HG03039 (cell line): ENCODE results near the gene NPNT.

Source experiments
- ATAC-seq: cut with Tn5 transposase; IDR thresholded peaks from one replicate; pipeline ENCODE4 v1.9.1; 2021; ENCODE audit warnings: mild to moderate bottlenecking, moderate library complexity; ENCODE audit not compliant: unreplicated experiment

Gene NPNT

GRCh38 chr4:105966051-105966450 is 70.8 kb downstream of the NPNT start:
- ATAC-seq, result no peak

- ATAC-seq, result no peak
These were observed 71.9 kb downstream of the NPNT start for GRCh38 chr4:105967058-105967658.

GRCh38 chr4:105969575-105969974 is 74.3 kb downstream of the NPNT start:
- no peak for ATAC-seq

DNA sequence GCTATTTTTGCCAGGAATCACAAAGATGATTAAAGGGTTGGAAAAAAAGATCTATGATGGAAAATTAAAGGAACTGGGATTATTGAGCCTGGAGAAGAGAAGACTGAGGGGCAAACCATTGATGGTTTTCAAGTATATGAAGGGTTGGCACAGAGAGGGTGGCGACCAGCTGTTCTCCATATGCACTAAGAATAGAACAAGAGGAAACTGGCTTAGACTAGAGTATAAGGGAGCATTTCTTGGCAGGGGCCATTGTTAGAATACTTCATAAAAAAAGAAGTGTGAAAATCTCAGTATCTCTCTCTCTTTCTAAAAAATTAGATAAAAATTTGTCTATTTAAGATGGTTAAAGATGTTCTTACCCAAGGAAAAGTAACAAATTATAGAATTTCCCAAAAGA is 75.1 kb downstream of the NPNT start:
- no peak for ATAC-seq

DNA sequence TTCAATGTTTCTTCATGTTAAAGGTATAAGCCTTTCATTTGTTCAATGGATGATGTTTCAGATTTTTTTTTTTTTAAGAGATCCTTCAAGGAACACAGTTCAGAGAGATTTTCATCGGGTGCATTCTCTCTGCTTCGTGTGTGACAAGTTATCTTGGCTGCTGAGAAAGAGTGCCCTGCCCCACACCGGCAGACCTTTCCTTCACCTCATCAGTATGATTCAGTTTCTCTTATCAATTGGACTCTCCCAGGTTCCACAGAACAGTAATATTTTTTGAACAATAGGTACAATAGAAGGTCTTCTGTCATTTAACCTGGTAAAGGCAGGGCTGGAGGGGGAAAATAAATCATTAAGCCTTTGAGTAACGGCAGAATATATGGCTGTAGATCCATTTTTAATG is 75.8 kb downstream of the NPNT start:
- ATAC-seq, result no peak

- ATAC-seq, result no peak
These were observed 77.8 kb downstream of the NPNT start for GRCh38 chr4:105972946-105973621.

DNA sequence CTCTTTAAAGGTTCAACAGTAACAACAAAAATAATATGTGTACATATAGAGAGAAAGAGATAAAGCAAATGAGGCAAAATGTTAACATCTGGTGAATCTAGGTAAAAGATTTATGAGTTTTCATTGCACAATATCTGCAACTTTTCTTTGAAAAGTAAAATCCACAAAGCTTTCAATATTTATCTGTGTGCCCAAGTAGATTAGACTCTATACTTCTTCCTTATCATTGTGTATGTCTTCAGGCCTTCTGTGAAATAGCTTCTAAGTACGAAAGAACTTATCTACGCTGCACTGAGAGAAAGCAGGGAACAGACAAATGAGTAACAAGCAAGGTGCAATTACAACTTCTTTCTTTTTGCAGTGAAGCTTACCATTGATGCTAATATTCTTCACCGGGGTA is 81.6 kb downstream of the NPNT start:
- no peak for ATAC-seq

- no peak for ATAC-seq
These were observed 83.5 kb downstream of the NPNT start for GRCh38 chr4:105978684-105979296.

DNA sequence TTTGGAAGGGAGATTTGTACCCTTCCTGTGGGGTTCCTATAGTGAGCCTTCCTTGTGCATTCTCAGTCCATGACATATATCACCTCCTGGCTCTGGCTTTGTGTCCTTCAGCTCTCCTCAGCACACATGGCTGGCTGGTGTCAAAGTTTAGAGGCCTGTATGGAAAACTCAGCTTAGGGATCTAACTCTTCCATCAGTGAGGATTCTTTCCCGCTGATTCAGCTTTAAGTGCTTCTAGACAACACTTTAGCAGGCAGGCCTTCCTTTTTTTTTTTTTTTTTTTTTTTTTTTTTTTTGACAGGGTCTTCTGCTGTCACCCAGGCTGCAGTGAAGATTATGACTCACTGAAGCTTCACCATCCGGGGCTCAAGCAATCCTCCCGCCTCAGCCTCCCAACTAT is 84.2 kb downstream of the NPNT start:
- ATAC-seq, result no peak

DNA sequence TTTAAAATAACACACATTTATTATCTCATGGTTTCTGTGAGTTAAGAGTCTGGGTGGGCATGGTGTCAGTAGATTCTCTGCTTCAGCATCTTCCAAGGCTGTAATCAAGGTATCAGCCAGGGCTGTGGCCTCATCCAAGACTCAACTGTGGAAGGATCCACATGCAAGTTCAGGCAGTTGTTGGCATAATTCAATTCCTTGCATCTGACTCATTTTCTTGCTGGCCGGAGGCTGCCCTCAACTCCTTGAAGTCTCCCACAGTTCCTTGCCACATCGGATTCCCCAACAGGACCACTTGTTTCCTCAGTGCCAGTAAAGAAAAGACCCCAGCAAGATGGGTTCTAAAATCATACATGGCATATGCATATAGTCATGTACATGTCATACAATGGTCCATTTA is 93.4 kb downstream of the NPNT start:
- no peak for ATAC-seq

DNA sequence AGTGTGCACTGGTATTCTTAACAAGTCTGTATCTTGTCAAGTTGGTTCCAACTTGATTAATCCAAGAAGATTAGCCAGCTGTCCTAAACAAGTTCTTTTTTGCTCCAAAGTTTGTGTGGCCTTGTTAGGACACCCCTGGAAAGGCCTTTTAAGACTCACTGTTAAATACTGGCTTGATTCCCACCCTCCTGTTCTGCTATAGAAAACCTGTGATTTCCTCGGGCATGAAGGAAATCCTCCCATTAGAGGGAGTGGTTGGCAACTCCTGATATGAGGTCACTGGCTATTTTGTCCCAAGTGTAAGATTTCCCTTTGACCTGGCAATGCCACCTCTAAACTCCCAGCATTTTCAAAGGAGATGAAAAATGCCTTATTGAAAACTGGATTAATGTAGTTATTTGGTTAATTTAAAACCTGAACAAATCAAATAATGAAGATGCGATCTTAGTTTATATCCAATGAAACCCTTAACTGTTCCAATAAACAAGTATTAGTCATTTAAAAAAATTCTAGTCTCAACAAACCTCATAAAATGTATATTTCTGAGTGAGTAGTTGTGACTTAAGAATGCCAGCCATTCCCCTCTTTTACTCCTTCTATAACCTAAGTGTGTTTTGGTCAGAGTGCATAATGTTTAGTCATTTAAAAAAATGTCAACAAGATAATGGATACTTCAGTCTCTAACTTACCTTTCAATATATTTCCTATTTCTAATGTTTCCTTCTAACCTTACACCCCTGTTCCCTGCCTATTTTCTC is 94.4 kb downstream of the NPNT start:
- no peak for ATAC-seq

- ATAC-seq, result no peak
These were observed 95.7 kb downstream of the NPNT start for GRCh38 chr4:105990933-105991332.

GRCh38 chr4:105991726-105992125 is 96.5 kb downstream of the NPNT start:
- no peak for ATAC-seq

DNA sequence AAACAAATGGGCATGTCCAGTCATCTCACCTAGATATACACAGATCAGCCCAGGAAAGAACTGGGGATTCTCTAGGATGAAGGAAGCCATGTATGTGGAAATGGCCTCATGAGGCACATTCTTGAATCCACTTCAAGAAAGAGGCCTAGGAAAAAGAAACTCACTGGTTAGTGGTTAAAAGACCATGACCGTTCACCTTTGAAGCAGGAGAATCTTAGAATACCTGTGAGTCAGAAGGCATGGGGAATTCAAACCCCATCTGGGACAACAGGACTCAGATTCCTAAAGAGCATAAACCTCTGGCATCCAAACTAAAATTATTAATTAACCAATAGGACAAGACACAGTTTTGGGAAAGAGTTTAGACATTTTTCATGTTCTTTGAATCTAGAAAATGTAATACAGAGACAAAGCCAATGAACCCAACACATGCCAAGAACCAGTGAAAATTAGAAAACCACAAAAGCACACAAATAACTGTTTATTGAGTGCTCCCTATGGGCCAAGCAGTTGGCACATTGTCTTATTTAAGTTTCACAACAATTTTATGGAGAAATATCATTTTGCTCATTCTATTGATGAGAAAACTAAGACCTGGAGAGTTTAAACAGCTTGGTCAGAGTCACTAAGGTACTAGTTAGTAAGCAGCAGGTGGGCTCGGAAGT is 97.5 kb downstream of the NPNT start:
- ATAC-seq, result no peak

GRCh38 chr4:105994061-105994460 is 98.8 kb downstream of the NPNT start:
- ATAC-seq, result no peak

DNA sequence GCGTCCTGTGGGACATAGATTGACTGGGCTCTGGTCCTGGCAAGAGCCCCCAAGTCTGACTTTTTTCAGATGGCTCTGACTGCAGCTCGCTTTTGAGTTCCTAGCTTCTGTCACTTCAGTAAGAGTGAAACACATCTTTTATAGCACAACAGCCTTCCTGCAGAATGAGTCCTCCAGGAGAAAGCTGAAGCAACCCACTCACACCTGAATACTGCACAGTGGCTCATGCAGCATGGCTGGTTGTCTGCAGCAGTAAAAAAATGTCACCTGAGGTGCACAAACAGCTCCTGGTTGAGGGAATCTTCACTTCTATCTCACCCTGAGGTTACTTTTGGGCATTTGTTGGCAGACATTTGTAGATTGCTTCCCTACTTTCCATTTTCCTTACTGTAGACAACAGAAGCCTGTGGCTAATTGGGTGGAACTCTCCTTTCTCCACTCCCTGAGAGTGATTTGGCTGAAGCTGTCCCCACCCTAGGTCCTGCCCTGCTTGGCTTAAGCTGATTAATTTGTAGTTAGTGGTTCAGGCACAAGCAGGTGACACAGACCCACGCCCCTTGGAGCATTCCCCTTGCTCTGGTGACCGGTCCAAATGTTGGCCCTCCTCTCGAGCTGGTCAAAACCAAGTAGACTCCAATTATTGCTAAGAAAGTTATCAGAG is 99.7 kb downstream of the NPNT start:
- no peak for ATAC-seq

DNA sequence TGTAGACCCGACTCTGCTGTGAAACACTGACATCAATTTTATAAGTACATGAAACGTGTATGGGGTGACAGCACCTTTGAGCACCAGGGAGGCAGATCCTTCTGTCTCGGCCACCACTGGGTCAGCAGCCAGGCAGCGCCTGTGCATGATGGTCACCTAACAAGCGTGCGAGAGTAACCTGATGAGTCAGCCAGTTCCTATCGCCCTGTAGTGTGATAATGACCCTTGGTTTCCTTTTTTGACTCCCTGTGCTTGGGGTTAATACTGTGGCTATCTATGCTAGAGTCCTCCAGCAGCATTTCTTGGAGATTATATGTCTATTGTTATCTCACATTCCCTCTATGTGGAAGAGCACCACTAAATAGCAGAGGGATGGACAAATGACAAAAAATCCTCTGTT is 101.6 kb downstream of the NPNT start:
- no peak for ATAC-seq

DNA sequence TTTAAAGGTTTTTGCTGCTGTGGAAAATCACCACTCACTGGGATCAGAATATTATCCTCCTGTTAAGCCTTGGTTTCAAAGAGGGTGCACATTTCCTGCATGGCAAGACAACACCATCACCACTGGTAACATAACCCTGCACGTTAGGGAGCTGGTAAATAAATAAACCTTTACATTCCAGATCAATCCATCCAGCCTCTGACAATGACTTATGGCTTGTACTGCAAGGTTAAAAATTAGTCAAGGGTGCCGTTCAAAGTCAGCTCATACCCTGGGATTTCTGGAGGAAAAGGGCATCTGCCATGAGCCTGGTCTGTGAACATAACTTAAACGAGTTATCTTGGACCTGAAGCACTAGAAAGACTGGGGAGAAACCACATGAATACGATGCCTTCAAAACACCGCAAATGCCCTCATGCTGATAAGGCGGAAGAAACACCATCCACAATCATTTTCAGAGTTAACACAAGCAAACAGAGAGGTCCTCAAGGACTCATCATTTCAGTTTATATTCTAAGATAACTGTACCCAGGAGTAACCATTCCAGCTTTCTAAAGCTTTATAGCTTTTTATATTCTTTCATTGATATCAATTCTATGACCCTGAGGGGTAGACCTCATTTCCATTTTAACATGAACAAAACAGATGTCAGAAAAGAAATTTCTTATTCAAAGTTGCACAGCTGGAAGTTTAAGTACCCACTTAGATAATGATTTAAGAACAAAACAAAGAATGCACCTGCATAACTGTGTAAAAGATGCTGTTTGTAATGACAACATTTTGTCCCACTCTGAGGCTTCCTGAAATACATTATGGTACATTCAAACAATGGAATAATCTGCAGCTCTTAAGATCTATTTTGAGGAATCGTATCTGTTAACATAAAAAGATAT is 103.1 kb downstream of the NPNT start:
- no peak for ATAC-seq

DNA sequence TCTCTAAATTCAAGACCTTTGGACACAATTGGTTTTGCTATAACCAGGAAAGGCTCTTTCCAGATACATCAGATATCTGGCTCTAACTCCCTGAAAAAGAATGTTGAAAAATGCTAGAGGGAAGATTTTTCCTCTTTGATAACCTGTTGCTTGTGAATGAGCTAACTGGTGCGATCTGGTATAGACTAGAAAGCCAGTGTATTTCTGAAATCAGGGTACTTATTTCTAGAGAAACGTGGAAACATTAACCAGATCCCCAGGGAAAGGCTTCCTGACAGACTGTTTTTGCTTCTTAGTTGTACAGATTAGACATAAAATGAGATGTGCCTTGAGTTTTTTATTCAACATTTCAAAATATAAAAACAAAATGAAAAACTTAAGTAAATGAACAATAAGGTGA is 107.7 kb downstream of the NPNT start:
- ATAC-seq, result no peak

GRCh38 chr4:106010761-106011160 is 115.5 kb downstream of the NPNT start:
- no peak for ATAC-seq
